Stomach (tissue), 4 donors: Measurements from ENCODE around the gene FARSB.

ENCODE experiments used
- POLR2A ChIP-seq, 4 donors: fragments of 450-650 bp; IDR thresholded peaks; one replicate each; pipeline ENCODE4 v1.6.1; 2016; ENCODE audit warnings: antibody characterized with exemption in 4 of 4, control low read depth in 2 of 4, mild to moderate bottlenecking in 1 of 4, moderate library complexity in 1 of 4
- POLR2AphosphoS5 ChIP-seq, 3 donors: sonication (generic); formaldehyde crosslinking; IDR thresholded peaks; one replicate each; pipeline ENCODE4 v1.6.1; 2016; ENCODE audit warnings: antibody characterized with exemption in 3 of 3
- TF ChIP-seq, protein P1 (sequence below), 7 experiments: fragments of 450-650 bp in 4 of 7; fragments of 200-600 bp in 3 of 7; sonication (generic) in 3 of 7; IDR thresholded peaks; one replicate each; pipeline ENCODE4 v1.5.1; 2016 to 2019; ENCODE audit warnings: antibody characterized with exemption in 7 of 7, control low read depth in 2 of 7, mild to moderate bottlenecking in 1 of 7

DNA sequence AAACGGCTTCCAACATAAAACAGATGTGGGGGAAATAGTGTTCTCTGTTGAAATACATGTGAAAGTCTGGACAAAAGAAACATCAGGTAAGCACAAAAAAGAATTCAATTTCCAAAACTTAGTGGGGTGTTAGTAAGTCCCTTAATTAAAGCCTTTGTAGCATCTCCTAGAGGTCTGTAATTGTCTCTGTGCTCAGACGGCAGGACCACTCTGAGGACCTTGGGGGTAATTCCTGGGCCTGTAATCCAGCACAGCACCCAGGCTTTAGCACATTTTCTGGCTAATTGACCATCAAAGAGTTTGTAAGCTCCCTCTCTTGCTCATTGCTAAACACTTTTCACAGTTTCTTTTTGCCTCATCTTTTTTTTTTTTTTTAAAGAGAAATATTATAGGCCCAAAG is 80.3 kb downstream of the FARSB start:
- TF ChIP-seq, protein P1, sequence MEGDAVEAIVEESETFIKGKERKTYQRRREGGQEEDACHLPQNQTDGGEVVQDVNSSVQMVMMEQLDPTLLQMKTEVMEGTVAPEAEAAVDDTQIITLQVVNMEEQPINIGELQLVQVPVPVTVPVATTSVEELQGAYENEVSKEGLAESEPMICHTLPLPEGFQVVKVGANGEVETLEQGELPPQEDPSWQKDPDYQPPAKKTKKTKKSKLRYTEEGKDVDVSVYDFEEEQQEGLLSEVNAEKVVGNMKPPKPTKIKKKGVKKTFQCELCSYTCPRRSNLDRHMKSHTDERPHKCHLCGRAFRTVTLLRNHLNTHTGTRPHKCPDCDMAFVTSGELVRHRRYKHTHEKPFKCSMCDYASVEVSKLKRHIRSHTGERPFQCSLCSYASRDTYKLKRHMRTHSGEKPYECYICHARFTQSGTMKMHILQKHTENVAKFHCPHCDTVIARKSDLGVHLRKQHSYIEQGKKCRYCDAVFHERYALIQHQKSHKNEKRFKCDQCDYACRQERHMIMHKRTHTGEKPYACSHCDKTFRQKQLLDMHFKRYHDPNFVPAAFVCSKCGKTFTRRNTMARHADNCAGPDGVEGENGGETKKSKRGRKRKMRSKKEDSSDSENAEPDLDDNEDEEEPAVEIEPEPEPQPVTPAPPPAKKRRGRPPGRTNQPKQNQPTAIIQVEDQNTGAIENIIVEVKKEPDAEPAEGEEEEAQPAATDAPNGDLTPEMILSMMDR (IDR thresholded peaks at IDR 0.05), result no peak
- TF ChIP-seq POLR2A (IDR thresholded peaks at IDR 0.05) (no peak), POLR2AphosphoS5 (IDR thresholded peaks at IDR 0.05) (no peak)
